HEK293 (cell line): ENCODE data around the gene PMS1.

Source experiments
- EGR2 ChIP-seq: fragments of 450-650 bp; formaldehyde crosslinking; IDR thresholded peaks from 2 replicates; pipeline ENCODE4 v1.5.1; 2016; ENCODE audit warnings: low read depth, missing biosample characterization, missing genetic modification characterization
- FEZF1 ChIP-seq: fragments of 450-650 bp; formaldehyde crosslinking; IDR thresholded peaks from 2 replicates; pipeline ENCODE4 v1.5.1; 2016; ENCODE audit warnings: missing biosample characterization, missing genetic modification characterization
- GLIS1 ChIP-seq: fragments of 450-650 bp; formaldehyde crosslinking; IDR thresholded peaks from 2 replicates; pipeline ENCODE4 v1.5.1; 2016; ENCODE audit warnings: missing biosample characterization, missing genetic modification characterization
- HOXD13 ChIP-seq: sonication (generic); formaldehyde crosslinking; IDR thresholded peaks from 2 replicates; pipeline ENCODE4 v1.8.0; 2022; ENCODE audit warnings: missing genetic modification reagents, borderline replicate concordance
- KLF10 ChIP-seq: fragments of 450-650 bp; IDR thresholded peaks from 2 replicates; pipeline ENCODE4 v1.5.1; 2018; ENCODE audit warnings: missing biosample characterization, mild to moderate bottlenecking, missing genetic modification characterization
- OSR2 ChIP-seq: fragments of 450-650 bp; formaldehyde crosslinking; IDR thresholded peaks from 2 replicates; pipeline ENCODE4 v1.5.1; 2016; ENCODE audit warnings: missing biosample characterization, missing genetic modification characterization
- PRDM4 ChIP-seq: fragments of 450-650 bp; formaldehyde crosslinking; IDR thresholded peaks from 2 replicates; pipeline ENCODE4 v1.5.1; 2017; ENCODE audit warnings: missing biosample characterization, missing genetic modification characterization
- ZBTB1 ChIP-seq: fragments of 450-650 bp; formaldehyde crosslinking; IDR thresholded peaks from 2 replicates; pipeline ENCODE4 v1.5.1; 2016; ENCODE audit warnings: missing biosample characterization, missing genetic modification characterization
- ZBTB20 ChIP-seq: fragments of 450-650 bp; formaldehyde crosslinking; IDR thresholded peaks from 2 replicates; pipeline ENCODE4 v1.5.1; 2016; ENCODE audit warnings: missing biosample characterization, missing genetic modification characterization
- ZBTB8A ChIP-seq: fragments of 450-650 bp; formaldehyde crosslinking; IDR thresholded peaks from 2 replicates; pipeline ENCODE4 v1.5.1; 2016; ENCODE audit warnings: missing biosample characterization, missing genetic modification characterization
- ZEB2 ChIP-seq: fragments of 450-650 bp; formaldehyde crosslinking; IDR thresholded peaks from 2 replicates; pipeline ENCODE4 v1.5.1; 2016; ENCODE audit warnings: missing biosample characterization, missing genetic modification characterization
- ZFHX2 ChIP-seq: fragments of 450-650 bp; formaldehyde crosslinking; conservative IDR thresholded peaks from 2 replicates; pipeline ENCODE4 v1.5.1; 2016; ENCODE audit warnings: missing biosample characterization, missing genetic modification characterization
- ZNF10 ChIP-seq: fragments of 450-650 bp; formaldehyde crosslinking; IDR thresholded peaks from 2 replicates; pipeline ENCODE4 v1.5.1; 2017; ENCODE audit warnings: missing biosample characterization, missing genetic modification characterization
- ZNF274 ChIP-seq, 2 experiments: fragments of 200-500 bp in 1 of 2; fragments of 450-650 bp in 1 of 2; sonication (Bioruptor generic) in 1 of 2; formaldehyde crosslinking in 1 of 2; IDR thresholded peaks; 2 replicates each; pipeline versions ENCODE4 v1.5.1 to v1.6.1; 2014 to 2016; ENCODE audit warnings: borderline replicate concordance in 1 of 2, inconsistent platforms in 1 of 2, low read length in 1 of 2, missing biosample characterization in 1 of 2, missing genetic modification characterization in 1 of 2
- ZNF280D ChIP-seq: fragments of 450-650 bp; formaldehyde crosslinking; IDR thresholded peaks from 2 replicates; pipeline ENCODE4 v1.5.1; 2016; ENCODE audit warnings: missing biosample characterization, missing genetic modification characterization
- ZNF394 ChIP-seq: fragments of 450-650 bp; formaldehyde crosslinking; IDR thresholded peaks from 2 replicates; pipeline ENCODE4 v1.5.1; 2016; ENCODE audit warnings: missing biosample characterization, missing genetic modification characterization, mild to moderate bottlenecking, moderate library complexity, borderline replicate concordance
- ZNF548 ChIP-seq: fragments of 450-650 bp; formaldehyde crosslinking; IDR thresholded peaks from 2 replicates; pipeline ENCODE4 v1.5.1; 2016; ENCODE audit warnings: missing biosample characterization, missing genetic modification characterization
- ZNF561 ChIP-seq: fragments of 450-650 bp; IDR thresholded peaks from 2 replicates; pipeline ENCODE4 v1.5.1; 2018; ENCODE audit warnings: missing biosample characterization, missing genetic modification characterization, borderline replicate concordance
- ZNF600 ChIP-seq: fragments of 450-650 bp; formaldehyde crosslinking; IDR thresholded peaks from 2 replicates; pipeline ENCODE4 v1.5.1; 2016; ENCODE audit warnings: missing biosample characterization, missing genetic modification characterization
- ZNF621 ChIP-seq: fragments of 450-650 bp; formaldehyde crosslinking; IDR thresholded peaks from 2 replicates; pipeline ENCODE4 v1.5.1; 2017; ENCODE audit warnings: missing biosample characterization, missing genetic modification characterization
- ZNF658 ChIP-seq: fragments of 450-650 bp; formaldehyde crosslinking; IDR thresholded peaks from 2 replicates; pipeline ENCODE4; 2016; ENCODE audit warnings: missing biosample characterization, missing genetic modification characterization
- ZNF664 ChIP-seq: fragments of 450-650 bp; formaldehyde crosslinking; IDR thresholded peaks from 2 replicates; pipeline ENCODE4 v1.5.1; 2016; ENCODE audit warnings: missing biosample characterization, missing genetic modification characterization
- ZNF670 ChIP-seq: fragments of 450-650 bp; formaldehyde crosslinking; IDR thresholded peaks from 2 replicates; pipeline ENCODE4 v1.5.1; 2016; ENCODE audit warnings: missing biosample characterization, missing genetic modification characterization, low read depth
- ZNF792 ChIP-seq: fragments of 450-650 bp; formaldehyde crosslinking; IDR thresholded peaks from 2 replicates; pipeline ENCODE4 v1.5.1; 2016; ENCODE audit warnings: missing biosample characterization, missing genetic modification characterization
- ZXDB ChIP-seq: fragments of 450-650 bp; formaldehyde crosslinking; IDR thresholded peaks from 2 replicates; pipeline ENCODE4 v1.5.1; 2016; ENCODE audit warnings: missing biosample characterization, missing genetic modification characterization
- TF ChIP-seq, protein P1 (sequence below): fragments of 450-650 bp; formaldehyde crosslinking; IDR thresholded peaks from 2 replicates; pipeline ENCODE4 v1.5.1; 2016; ENCODE audit warnings: missing biosample characterization, missing genetic modification characterization
- TF ChIP-seq, protein P2 (sequence below): fragments of 450-650 bp; formaldehyde crosslinking; IDR thresholded peaks from 2 replicates; pipeline ENCODE4 v1.5.1; 2016; ENCODE audit warnings: missing biosample characterization, missing genetic modification characterization
- TF ChIP-seq, protein P3 (sequence below): fragments of 450-650 bp; formaldehyde crosslinking; IDR thresholded peaks from 2 replicates; pipeline ENCODE4 v1.5.1; 2016; ENCODE audit warnings: missing biosample characterization, missing genetic modification characterization

PMS1 gene

GRCh38 chr2:189783927-189784867, at the start of gene PMS1, which contains the start of gene ORMDL1 (continued):
- TF ChIP-seq ZNF658 (tag by site-specific recombination) = no peak
- no peak for TF ChIP-seq ZNF10 (tag by site-specific recombination)
- 0 out of 2 replicates have a peak, but pooled peaks have one; percentile 5 for TF ChIP-seq PRDM4 (tag by site-specific recombination)
- TF ChIP-seq, protein P1, sequence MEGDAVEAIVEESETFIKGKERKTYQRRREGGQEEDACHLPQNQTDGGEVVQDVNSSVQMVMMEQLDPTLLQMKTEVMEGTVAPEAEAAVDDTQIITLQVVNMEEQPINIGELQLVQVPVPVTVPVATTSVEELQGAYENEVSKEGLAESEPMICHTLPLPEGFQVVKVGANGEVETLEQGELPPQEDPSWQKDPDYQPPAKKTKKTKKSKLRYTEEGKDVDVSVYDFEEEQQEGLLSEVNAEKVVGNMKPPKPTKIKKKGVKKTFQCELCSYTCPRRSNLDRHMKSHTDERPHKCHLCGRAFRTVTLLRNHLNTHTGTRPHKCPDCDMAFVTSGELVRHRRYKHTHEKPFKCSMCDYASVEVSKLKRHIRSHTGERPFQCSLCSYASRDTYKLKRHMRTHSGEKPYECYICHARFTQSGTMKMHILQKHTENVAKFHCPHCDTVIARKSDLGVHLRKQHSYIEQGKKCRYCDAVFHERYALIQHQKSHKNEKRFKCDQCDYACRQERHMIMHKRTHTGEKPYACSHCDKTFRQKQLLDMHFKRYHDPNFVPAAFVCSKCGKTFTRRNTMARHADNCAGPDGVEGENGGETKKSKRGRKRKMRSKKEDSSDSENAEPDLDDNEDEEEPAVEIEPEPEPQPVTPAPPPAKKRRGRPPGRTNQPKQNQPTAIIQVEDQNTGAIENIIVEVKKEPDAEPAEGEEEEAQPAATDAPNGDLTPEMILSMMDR (tag by site-specific recombination) = peak; percentile 76; the same call in 1 of the 2 replicates
- TF ChIP-seq ZNF664 (tag by site-specific recombination) = no peak
- peak; percentile 17; the same call in 1 of the 2 replicates for TF ChIP-seq HOXD13 (CRISPR knock-in tag)
- peak; percentile 83 for TF ChIP-seq ZNF600 (tag by site-specific recombination)
- TF ChIP-seq ZNF280D (tag by site-specific recombination) = no peak
- TF ChIP-seq ZBTB1 (tag by site-specific recombination) = peak; percentile 100
- TF ChIP-seq ZNF274 (IDR thresholded peaks at IDR 0.05; ENCODE audit: low read length) = no peak
- TF ChIP-seq ZNF274 (tag by site-specific recombination; IDR thresholded peaks at IDR 0.05; ENCODE audit: borderline replicate concordance) = no peak
- peak; percentile 29; the same call in 1 of the 2 replicates for TF ChIP-seq GLIS1 (tag by site-specific recombination)
- TF ChIP-seq ZFHX2 (tag by site-specific recombination) = peak; percentile 76
- TF ChIP-seq ZNF792 (tag by site-specific recombination) = no peak
- TF ChIP-seq, protein P2, sequence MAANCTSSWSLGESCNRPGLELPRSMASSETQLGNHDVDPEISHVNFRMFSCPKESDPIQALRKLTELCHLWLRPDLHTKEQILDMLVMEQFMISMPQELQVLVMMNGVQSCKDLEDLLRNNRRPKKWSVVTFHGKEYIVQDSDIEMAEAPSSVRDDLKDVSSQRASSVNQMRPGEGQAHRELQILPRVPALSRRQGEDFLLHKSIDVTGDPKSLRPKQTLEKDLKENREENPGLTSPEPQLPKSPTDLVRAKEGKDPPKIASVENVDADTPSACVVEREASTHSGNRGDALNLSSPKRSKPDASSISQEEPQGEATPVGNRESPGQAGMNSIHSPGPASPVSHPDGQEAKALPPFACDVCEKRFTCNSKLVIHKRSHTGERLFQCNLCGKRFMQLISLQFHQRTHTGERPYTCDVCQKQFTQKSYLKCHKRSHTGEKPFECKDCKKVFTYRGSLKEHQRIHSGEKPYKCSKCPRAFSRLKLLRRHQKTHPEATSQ (tag by site-specific recombination) = peak; percentile 83; the same call in 1 of the 2 replicates
- TF ChIP-seq ZNF670 (tag by site-specific recombination) = no peak
- TF ChIP-seq ZBTB20 (tag by site-specific recombination) = peak; percentile 94
- TF ChIP-seq ZNF561 (tag by site-specific recombination) = peak; percentile 38; the same call in 1 of the 2 replicates
- TF ChIP-seq ZNF394 (tag by site-specific recombination) = peak; percentile 36; the same call in 1 of the 2 replicates
- peak; percentile 84 for TF ChIP-seq ZEB2
- TF ChIP-seq FEZF1 (tag by site-specific recombination) = peak; percentile 48; the same call in 1 of the 2 replicates
- peak; percentile 74 for TF ChIP-seq EGR2 (tag by site-specific recombination)
- peak; percentile 52 for TF ChIP-seq OSR2 (tag by site-specific recombination)
- peak; percentile 82 for TF ChIP-seq ZXDB (tag by site-specific recombination)
- peak; percentile 87 for TF ChIP-seq ZBTB8A (tag by site-specific recombination)
- TF ChIP-seq, protein P3, sequence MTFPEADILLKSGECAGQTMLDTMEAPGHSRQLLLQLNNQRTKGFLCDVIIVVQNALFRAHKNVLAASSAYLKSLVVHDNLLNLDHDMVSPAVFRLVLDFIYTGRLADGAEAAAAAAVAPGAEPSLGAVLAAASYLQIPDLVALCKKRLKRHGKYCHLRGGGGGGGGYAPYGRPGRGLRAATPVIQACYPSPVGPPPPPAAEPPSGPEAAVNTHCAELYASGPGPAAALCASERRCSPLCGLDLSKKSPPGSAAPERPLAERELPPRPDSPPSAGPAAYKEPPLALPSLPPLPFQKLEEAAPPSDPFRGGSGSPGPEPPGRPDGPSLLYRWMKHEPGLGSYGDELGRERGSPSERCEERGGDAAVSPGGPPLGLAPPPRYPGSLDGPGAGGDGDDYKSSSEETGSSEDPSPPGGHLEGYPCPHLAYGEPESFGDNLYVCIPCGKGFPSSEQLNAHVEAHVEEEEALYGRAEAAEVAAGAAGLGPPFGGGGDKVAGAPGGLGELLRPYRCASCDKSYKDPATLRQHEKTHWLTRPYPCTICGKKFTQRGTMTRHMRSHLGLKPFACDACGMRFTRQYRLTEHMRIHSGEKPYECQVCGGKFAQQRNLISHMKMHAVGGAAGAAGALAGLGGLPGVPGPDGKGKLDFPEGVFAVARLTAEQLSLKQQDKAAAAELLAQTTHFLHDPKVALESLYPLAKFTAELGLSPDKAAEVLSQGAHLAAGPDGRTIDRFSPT (tag by site-specific recombination) = peak; percentile 92
- no peak for TF ChIP-seq ZNF548 (tag by site-specific recombination)
- TF ChIP-seq ZNF621 (tag by site-specific recombination) = no peak
- peak; percentile 59 for TF ChIP-seq KLF10 (tag by site-specific recombination)
